WTC11 (cell line): ENCODE data around the gene UPF2. TPM values are rescaled to one million over a fixed set of nuclear protein-coding genes. Genes with fewer than 3 reads are reported as not detected.

ENCODE experiments used
- ATAC-seq: fragments of 200-7000 bp; cut with Tn5 transposase; 2 replicates; pipeline ENCODE4 v1.10.0; 2021; ENCODE audit warnings: mild to moderate bottlenecking, moderate library complexity
- CTCF ChIA-PET: fragments of 300-600 bp; sonication (Branson Sonifier 250); formaldehyde crosslinking; loops from one replicate; lab custom pipeline; 2021; ENCODE audit warnings: antibody characterized with exemption; lab: Charles Lee
- POLR2A ChIA-PET: fragments of 350-600 bp; sonication (Branson Sonifier 250); formaldehyde crosslinking; loops from one replicate; lab custom pipeline; 2021; ENCODE audit warnings: antibody characterized with exemption; lab: Charles Lee
- DNase-seq: peaks from one replicate; pipeline ENCODE4 v3.0.0; 2021; ENCODE audit warnings: low spot score
- H3K27ac Mint-ChIP-seq: 2 replicates; pipeline ENCODE4 v1.8.0; 2021; ENCODE audit warnings: mixed read lengths
- H3K27me3 Mint-ChIP-seq: 2 replicates; pipeline ENCODE4 v1.8.0; 2021; ENCODE audit warnings: low read depth, mild to moderate bottlenecking, moderate library complexity, mixed read lengths
- H3K36me3 Mint-ChIP-seq: 2 replicates; pipeline ENCODE4 v1.8.0; 2021; ENCODE audit warnings: mixed read lengths
- H3K4me1 Mint-ChIP-seq: 2 replicates; pipeline ENCODE4 v1.8.0; 2022; ENCODE audit warnings: mixed read lengths
- H3K4me3 Mint-ChIP-seq: 2 replicates; pipeline ENCODE4 v1.8.0; 2021; ENCODE audit warnings: mild to moderate bottlenecking, moderate library complexity, mixed read lengths
- H3K9me3 Mint-ChIP-seq: 2 replicates; pipeline ENCODE4 v1.8.0; 2021; ENCODE audit warnings: mixed read lengths
- ATF1 ChIP-seq: sonication (generic); formaldehyde crosslinking; IDR thresholded peaks from 2 replicates; pipeline ENCODE4 v1.8.1; 2023; ENCODE audit warnings: mild to moderate bottlenecking, moderate library complexity, missing genetic modification reagents
- EMX1 ChIP-seq: fragments of 250-450 bp; sonication (Bioruptor Pico); IDR thresholded peaks from 2 replicates; pipeline ENCODE4 v1.8.0; 2021; ENCODE audit warnings: mild to moderate bottlenecking
- FOXP1 ChIP-seq: sonication (generic); formaldehyde crosslinking; IDR thresholded peaks from 2 replicates; pipeline ENCODE4 v1.8.0; 2022; ENCODE audit warnings: missing genetic modification reagents, mild to moderate bottlenecking, moderate library complexity, borderline replicate concordance
- HMGA2 ChIP-seq: fragments of 250-450 bp; sonication (Bioruptor Pico); IDR thresholded peaks from 2 replicates; pipeline ENCODE4 v1.4.0; 2021; ENCODE audit warnings: mild to moderate bottlenecking, moderate library complexity
- JUN ChIP-seq: sonication (generic); formaldehyde crosslinking; IDR thresholded peaks from 2 replicates; pipeline ENCODE4 v1.8.0; 2023; ENCODE audit warnings: mild to moderate bottlenecking, missing genetic modification reagents
- NFATC4 ChIP-seq: fragments of 250-450 bp; sonication (Bioruptor Pico); IDR thresholded peaks from 2 replicates; pipeline ENCODE4 v1.9.0; 2021; ENCODE audit warnings: mild to moderate bottlenecking
- OVOL2 ChIP-seq: fragments of 250-450 bp; sonication (Bioruptor Pico); IDR thresholded peaks from 2 replicates; pipeline ENCODE4 v1.9.0; 2021; ENCODE audit warnings: mild to moderate bottlenecking, borderline replicate concordance
- RORB ChIP-seq: fragments of 250-450 bp; sonication (Bioruptor Pico); IDR thresholded peaks from 2 replicates; pipeline ENCODE4 v1.9.0; 2021; ENCODE audit warnings: mild to moderate bottlenecking
- SOX15 ChIP-seq: fragments of 250-450 bp; sonication (Bioruptor Pico); IDR thresholded peaks from 2 replicates; pipeline ENCODE4 v1.9.0; 2021; ENCODE audit warnings: mild to moderate bottlenecking
- TP53 ChIP-seq: sonication (generic); formaldehyde crosslinking; IDR thresholded peaks from 2 replicates; pipeline ENCODE4 v1.8.1; 2023; ENCODE audit warnings: mild to moderate bottlenecking, missing genetic modification reagents
- total RNA-seq: library from RNA; stranded (reverse); gene quantifications from 3 replicates; pipeline ENCODE4 v1.2.3, GENCODE V29; 2021
- TF ChIP-seq, protein P1 (sequence below): sonication (generic); formaldehyde crosslinking; IDR thresholded peaks from 2 replicates; pipeline ENCODE4 v1.8.1; 2022; ENCODE audit warnings: mild to moderate bottlenecking, missing genetic modification reagents, moderate library complexity, borderline replicate concordance
- TF ChIP-seq, protein P2 (sequence below): fragments of 250-450 bp; sonication (Bioruptor Pico); IDR thresholded peaks from 2 replicates; pipeline ENCODE4 v1.9.0; 2021; ENCODE audit warnings: moderate library complexity, mild to moderate bottlenecking, inconsistent platforms, borderline replicate concordance
- TF ChIP-seq, protein P3 (sequence below): fragments of 250-450 bp; sonication (Bioruptor Pico); IDR thresholded peaks from 2 replicates; pipeline ENCODE4 v1.9.0; 2021; ENCODE audit warnings: mild to moderate bottlenecking
- TF ChIP-seq, protein P4 (sequence below): sonication (generic); formaldehyde crosslinking; IDR thresholded peaks from 2 replicates; pipeline ENCODE4 v1.8.0; 2022; ENCODE audit warnings: missing genetic modification reagents
- TF ChIP-seq, protein P5 (sequence below): sonication (generic); formaldehyde crosslinking; IDR thresholded peaks from 2 replicates; pipeline ENCODE4 v1.8.1; 2022; ENCODE audit warnings: low read depth, mild to moderate bottlenecking, moderate library complexity, missing genetic modification reagents, borderline replicate concordance
- TF ChIP-seq, protein P6 (sequence below): fragments of 250-450 bp; sonication (Bioruptor Pico); IDR thresholded peaks from 2 replicates; pipeline ENCODE4 v1.9.0; 2021; ENCODE audit warnings: mild to moderate bottlenecking, borderline replicate concordance
- TF ChIP-seq, protein P7 (sequence below): fragments of 250-450 bp; sonication (Bioruptor Pico); IDR thresholded peaks from 2 replicates; pipeline ENCODE4 v1.9.0; 2021; ENCODE audit warnings: mild to moderate bottlenecking

UPF2 gene
- total RNA-seq, 1 experiment from 2014 or later: 24.3 TPM

DNA sequence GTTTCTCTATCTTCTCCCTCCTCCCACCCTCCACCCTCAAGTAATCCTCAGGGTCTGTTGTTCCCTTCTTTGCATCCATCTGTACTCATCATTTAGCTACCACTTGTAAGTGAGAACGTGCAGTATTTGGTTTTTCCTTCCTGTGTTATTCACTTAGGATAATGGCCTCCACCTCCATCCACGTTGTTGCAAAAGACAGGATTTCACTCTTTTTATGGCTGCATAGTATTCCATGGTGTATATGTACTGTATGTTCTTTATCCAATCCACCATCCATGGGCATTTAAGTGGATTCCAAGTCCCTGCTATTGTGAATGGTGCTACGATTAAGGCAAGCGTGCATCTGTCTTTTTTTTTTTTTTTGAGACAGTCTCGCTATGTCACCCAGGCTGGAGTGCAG is 147.0 kb downstream of the UPF2 start:
- Mint-ChIP-seq H3K4me1 (no peaks in the 10 kb centered on the region), H3K9me3 (no peaks in the 10 kb centered on the region), H3K36me3 (no peaks in the 10 kb centered on the region), H3K27me3 (no peaks in the 10 kb centered on the region), H3K4me3 (no peak overlapping the region), H3K27ac (no peak overlapping the region)
- no peak for TF ChIP-seq NFATC4 (CRISPR knock-in tag)
- TF ChIP-seq, protein P1, sequence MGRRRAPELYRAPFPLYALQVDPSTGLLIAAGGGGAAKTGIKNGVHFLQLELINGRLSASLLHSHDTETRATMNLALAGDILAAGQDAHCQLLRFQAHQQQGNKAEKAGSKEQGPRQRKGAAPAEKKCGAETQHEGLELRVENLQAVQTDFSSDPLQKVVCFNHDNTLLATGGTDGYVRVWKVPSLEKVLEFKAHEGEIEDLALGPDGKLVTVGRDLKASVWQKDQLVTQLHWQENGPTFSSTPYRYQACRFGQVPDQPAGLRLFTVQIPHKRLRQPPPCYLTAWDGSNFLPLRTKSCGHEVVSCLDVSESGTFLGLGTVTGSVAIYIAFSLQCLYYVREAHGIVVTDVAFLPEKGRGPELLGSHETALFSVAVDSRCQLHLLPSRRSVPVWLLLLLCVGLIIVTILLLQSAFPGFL (CRISPR knock-in tag): no peak
- TF ChIP-seq, protein P2, sequence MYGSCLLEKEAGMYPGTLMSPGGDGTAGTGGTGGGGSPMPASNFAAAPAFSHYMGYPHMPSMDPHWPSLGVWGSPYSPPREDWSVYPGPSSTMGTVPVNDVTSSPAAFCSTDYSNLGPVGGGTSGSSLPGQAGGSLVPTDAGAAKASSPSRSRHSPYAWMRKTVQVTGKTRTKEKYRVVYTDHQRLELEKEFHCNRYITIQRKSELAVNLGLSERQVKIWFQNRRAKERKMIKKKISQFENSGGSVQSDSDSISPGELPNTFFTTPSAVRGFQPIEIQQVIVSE: no peak
- TF ChIP-seq, protein P3, sequence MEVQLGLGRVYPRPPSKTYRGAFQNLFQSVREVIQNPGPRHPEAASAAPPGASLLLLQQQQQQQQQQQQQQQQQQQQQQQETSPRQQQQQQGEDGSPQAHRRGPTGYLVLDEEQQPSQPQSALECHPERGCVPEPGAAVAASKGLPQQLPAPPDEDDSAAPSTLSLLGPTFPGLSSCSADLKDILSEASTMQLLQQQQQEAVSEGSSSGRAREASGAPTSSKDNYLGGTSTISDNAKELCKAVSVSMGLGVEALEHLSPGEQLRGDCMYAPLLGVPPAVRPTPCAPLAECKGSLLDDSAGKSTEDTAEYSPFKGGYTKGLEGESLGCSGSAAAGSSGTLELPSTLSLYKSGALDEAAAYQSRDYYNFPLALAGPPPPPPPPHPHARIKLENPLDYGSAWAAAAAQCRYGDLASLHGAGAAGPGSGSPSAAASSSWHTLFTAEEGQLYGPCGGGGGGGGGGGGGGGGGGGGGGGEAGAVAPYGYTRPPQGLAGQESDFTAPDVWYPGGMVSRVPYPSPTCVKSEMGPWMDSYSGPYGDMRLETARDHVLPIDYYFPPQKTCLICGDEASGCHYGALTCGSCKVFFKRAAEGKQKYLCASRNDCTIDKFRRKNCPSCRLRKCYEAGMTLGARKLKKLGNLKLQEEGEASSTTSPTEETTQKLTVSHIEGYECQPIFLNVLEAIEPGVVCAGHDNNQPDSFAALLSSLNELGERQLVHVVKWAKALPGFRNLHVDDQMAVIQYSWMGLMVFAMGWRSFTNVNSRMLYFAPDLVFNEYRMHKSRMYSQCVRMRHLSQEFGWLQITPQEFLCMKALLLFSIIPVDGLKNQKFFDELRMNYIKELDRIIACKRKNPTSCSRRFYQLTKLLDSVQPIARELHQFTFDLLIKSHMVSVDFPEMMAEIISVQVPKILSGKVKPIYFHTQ (CRISPR knock-in tag): no peak
- no peak for TF ChIP-seq RORB
- TF ChIP-seq, protein P4, sequence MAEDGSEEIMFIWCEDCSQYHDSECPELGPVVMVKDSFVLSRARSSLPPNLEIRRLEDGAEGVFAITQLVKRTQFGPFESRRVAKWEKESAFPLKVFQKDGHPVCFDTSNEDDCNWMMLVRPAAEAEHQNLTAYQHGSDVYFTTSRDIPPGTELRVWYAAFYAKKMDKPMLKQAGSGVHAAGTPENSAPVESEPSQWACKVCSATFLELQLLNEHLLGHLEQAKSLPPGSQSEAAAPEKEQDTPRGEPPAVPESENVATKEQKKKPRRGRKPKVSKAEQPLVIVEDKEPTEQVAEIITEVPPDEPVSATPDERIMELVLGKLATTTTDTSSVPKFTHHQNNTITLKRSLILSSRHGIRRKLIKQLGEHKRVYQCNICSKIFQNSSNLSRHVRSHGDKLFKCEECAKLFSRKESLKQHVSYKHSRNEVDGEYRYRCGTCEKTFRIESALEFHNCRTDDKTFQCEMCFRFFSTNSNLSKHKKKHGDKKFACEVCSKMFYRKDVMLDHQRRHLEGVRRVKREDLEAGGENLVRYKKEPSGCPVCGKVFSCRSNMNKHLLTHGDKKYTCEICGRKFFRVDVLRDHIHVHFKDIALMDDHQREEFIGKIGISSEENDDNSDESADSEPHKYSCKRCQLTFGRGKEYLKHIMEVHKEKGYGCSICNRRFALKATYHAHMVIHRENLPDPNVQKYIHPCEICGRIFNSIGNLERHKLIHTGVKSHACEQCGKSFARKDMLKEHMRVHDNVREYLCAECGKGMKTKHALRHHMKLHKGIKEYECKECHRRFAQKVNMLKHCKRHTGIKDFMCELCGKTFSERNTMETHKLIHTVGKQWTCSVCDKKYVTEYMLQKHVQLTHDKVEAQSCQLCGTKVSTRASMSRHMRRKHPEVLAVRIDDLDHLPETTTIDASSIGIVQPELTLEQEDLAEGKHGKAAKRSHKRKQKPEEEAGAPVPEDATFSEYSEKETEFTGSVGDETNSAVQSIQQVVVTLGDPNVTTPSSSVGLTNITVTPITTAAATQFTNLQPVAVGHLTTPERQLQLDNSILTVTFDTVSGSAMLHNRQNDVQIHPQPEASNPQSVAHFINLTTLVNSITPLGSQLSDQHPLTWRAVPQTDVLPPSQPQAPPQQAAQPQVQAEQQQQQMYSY: no peak
- TF ChIP-seq SOX15 (CRISPR knock-in tag): no peak
- TF ChIP-seq FOXP1: no peak
- no peak for TF ChIP-seq TP53 (CRISPR knock-in tag)
- no peak for TF ChIP-seq HMGA2
- TF ChIP-seq, protein P5, sequence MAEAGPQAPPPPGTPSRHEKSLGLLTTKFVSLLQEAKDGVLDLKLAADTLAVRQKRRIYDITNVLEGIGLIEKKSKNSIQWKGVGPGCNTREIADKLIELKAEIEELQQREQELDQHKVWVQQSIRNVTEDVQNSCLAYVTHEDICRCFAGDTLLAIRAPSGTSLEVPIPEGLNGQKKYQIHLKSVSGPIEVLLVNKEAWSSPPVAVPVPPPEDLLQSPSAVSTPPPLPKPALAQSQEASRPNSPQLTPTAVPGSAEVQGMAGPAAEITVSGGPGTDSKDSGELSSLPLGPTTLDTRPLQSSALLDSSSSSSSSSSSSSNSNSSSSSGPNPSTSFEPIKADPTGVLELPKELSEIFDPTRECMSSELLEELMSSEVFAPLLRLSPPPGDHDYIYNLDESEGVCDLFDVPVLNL: no peak
- TF ChIP-seq JUN (CRISPR knock-in tag): no peak
- TF ChIP-seq, protein P6, sequence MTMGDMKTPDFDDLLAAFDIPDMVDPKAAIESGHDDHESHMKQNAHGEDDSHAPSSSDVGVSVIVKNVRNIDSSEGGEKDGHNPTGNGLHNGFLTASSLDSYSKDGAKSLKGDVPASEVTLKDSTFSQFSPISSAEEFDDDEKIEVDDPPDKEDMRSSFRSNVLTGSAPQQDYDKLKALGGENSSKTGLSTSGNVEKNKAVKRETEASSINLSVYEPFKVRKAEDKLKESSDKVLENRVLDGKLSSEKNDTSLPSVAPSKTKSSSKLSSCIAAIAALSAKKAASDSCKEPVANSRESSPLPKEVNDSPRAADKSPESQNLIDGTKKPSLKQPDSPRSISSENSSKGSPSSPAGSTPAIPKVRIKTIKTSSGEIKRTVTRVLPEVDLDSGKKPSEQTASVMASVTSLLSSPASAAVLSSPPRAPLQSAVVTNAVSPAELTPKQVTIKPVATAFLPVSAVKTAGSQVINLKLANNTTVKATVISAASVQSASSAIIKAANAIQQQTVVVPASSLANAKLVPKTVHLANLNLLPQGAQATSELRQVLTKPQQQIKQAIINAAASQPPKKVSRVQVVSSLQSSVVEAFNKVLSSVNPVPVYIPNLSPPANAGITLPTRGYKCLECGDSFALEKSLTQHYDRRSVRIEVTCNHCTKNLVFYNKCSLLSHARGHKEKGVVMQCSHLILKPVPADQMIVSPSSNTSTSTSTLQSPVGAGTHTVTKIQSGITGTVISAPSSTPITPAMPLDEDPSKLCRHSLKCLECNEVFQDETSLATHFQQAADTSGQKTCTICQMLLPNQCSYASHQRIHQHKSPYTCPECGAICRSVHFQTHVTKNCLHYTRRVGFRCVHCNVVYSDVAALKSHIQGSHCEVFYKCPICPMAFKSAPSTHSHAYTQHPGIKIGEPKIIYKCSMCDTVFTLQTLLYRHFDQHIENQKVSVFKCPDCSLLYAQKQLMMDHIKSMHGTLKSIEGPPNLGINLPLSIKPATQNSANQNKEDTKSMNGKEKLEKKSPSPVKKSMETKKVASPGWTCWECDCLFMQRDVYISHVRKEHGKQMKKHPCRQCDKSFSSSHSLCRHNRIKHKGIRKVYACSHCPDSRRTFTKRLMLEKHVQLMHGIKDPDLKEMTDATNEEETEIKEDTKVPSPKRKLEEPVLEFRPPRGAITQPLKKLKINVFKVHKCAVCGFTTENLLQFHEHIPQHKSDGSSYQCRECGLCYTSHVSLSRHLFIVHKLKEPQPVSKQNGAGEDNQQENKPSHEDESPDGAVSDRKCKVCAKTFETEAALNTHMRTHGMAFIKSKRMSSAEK (CRISPR knock-in tag): no peak
- no peak for TF ChIP-seq EMX1 (CRISPR knock-in tag)
- no peak for TF ChIP-seq ATF1 (CRISPR knock-in tag)
- TF ChIP-seq, protein P7, sequence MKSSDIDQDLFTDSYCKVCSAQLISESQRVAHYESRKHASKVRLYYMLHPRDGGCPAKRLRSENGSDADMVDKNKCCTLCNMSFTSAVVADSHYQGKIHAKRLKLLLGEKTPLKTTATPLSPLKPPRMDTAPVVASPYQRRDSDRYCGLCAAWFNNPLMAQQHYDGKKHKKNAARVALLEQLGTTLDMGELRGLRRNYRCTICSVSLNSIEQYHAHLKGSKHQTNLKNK (CRISPR knock-in tag): no peak
- TF ChIP-seq OVOL2 (CRISPR knock-in tag): no peak
- no peak for ATAC-seq
- ChIA-PET CTCF (no interaction called here), POLR2A (no interaction called here)
- DNase-seq: no peak
